ENCODE data around the gene CRYM.
A peak's percentile ranks its signal among the peaks of the same experiment; 100 is the strongest.
"Not testable (repeated sequence)": the region's sequence is repeated elsewhere in the genome, so short reads cannot be mapped to it uniquely, and the experiment has no call there.

Gene CRYM

GRCh38 chr16:21277927-21278706 lies at the start of gene CRYM:
Gene CRYM, minus strand, starts transcription at chr16:21278290. Its CDS starts 39 bp downstream, at chr16:21278251.
- peak in 1 of 3 donors; percentile 38 for DNase-seq (ENCODE audit: low read depth in 3 of 3, low spot score in 1 of 3)

GRCh38 chr16:21327046-21327445 lies 49.0 kb upstream of the CRYM start:
- DNase-seq (ENCODE audit: low read depth in 3 of 3, low spot score in 1 of 3), result no peak

GRCh38 chr16:21326459-21326858 lies 48.4 kb upstream of the CRYM start:
- no peak for DNase-seq (ENCODE audit: low read depth in 3 of 3, low spot score in 1 of 3)

- DNase-seq (ENCODE audit: low read depth in 3 of 3, low spot score in 1 of 3), result no peak
Measured at GRCh38 chr16:21324267-21324666, 46.2 kb upstream of the CRYM start.

GRCh38 chr16:21322251-21322650 lies 44.2 kb upstream of the CRYM start:
- DNase-seq (ENCODE audit: low read depth in 3 of 3, low spot score in 1 of 3), result not testable (repeated sequence)

- no peak for DNase-seq (ENCODE audit: low read depth in 3 of 3, low spot score in 1 of 3)
Measured at GRCh38 chr16:21321736-21322135, 43.6 kb upstream of the CRYM start.

- DNase-seq (ENCODE audit: low read depth in 3 of 3, low spot score in 1 of 3), result no peak
Measured at GRCh38 chr16:21314339-21314738, 36.2 kb upstream of the CRYM start.

- not testable (repeated sequence) for DNase-seq (ENCODE audit: low read depth in 3 of 3, low spot score in 1 of 3)
Measured at GRCh38 chr16:21312863-21313372, 34.8 kb upstream of the CRYM start.

- not testable (repeated sequence) for DNase-seq (ENCODE audit: low read depth in 3 of 3, low spot score in 1 of 3)
Measured at GRCh38 chr16:21312046-21312445, 34.0 kb upstream of the CRYM start.

GRCh38 chr16:21306712-21307111 lies 28.6 kb upstream of the CRYM start:
- DNase-seq (ENCODE audit: low read depth in 3 of 3, low spot score in 1 of 3), result not testable (repeated sequence)

GRCh38 chr16:21302898-21303528 lies 24.9 kb upstream of the CRYM start:
- no peak for DNase-seq (ENCODE audit: low read depth in 3 of 3, low spot score in 1 of 3)

- no peak for DNase-seq (ENCODE audit: low read depth in 3 of 3, low spot score in 1 of 3)
Measured at GRCh38 chr16:21302454-21302853, 24.4 kb upstream of the CRYM start.

GRCh38 chr16:21301895-21302291 lies 23.8 kb upstream of the CRYM start:
- DNase-seq (ENCODE audit: low read depth in 3 of 3, low spot score in 1 of 3), result no peak

GRCh38 chr16:21301168-21301894 lies 23.2 kb upstream of the CRYM start:
- DNase-seq (ENCODE audit: low read depth in 3 of 3, low spot score in 1 of 3), result peak in 1 of 3 donors; percentile 28

GRCh38 chr16:21300309-21301167 lies 22.4 kb upstream of the CRYM start:
- peak in 1 of 3 donors; percentile 15 for DNase-seq (ENCODE audit: low read depth in 3 of 3, low spot score in 1 of 3)

GRCh38 chr16:21289789-21290188 lies 11.7 kb upstream of the CRYM start:
- DNase-seq (ENCODE audit: low read depth in 3 of 3, low spot score in 1 of 3), result not testable (repeated sequence)

GRCh38 chr16:21285314-21285713 lies 7.2 kb upstream of the CRYM start:
- no peak for DNase-seq (ENCODE audit: low read depth in 3 of 3, low spot score in 1 of 3)

GRCh38 chr16:21284414-21284813 lies 6.3 kb upstream of the CRYM start:
- DNase-seq (ENCODE audit: low read depth in 3 of 3, low spot score in 1 of 3), result no peak

GRCh38 chr16:21283521-21284289 lies 5.6 kb upstream of the CRYM start:
- DNase-seq (ENCODE audit: low read depth in 3 of 3, low spot score in 1 of 3), result no peak
